ENCODE measurements around the gene PDS5A. TPM values are rescaled to one million over a fixed set of nuclear protein-coding genes. Genes with fewer than 3 reads are reported as not detected.

Gene PDS5A
- total RNA-seq, 2 donors from 2014 or later: 88.2 to 98.6 TPM

DNA sequence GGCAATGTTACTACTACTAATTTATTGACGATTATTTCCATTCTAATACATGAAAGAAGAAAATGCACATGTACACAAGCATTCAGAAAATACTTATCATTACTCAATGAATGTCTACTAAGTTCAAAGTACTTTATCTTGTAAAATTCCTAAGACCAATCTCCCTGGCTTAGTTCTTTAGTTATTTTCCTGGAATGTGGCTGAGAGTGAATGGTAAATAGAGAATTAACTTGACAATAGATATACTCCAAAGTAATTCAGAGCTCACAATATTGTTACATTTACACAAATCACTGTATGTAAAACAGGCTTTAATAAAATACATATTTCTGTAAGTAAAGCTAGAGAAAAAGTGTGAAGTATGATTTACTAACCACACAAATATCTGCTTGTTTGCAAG is 79.7 kb downstream of the PDS5A start:
- H3K27ac ChIP-seq (ENCODE audit: low read depth, low read length): no peak overlapping the region
- Mint-ChIP-seq H3K4me3 (no peak overlapping the region), H3K36me3 (ENCODE audit: low read depth) (peaks cover 81% of the 10 kb centered on the region), H3K27ac (peak overlapping the region; percentile 32), H3K9me3 (no peaks in the 10 kb centered on the region), H3K27me3 (ENCODE audit: insufficient read depth) (no peaks in the 10 kb centered on the region), H3K4me1 (no peaks in the 10 kb centered on the region)
- H3K27me3 ChIP-seq (ENCODE audit: control insufficient read depth, insufficient read depth, low read length, poor library complexity, severe bottlenecking): no peaks in the 10 kb centered on the region
- WGBS, 2 experiments (ENCODE audit: insufficient coverage in 1 of 2, insufficient read length in 1 of 2): 86 to 92% methylated on average over 1 of the region's 1 CpG
- no peak for DNase-seq
- peaks cover 90% of the 10 kb centered on the region for H3K36me3 ChIP-seq (ENCODE audit: control insufficient read depth, insufficient read depth, low read length)
- H3K4me1 ChIP-seq (ENCODE audit: control insufficient read depth, insufficient read depth, low read length): no peaks in the 10 kb centered on the region
- no peaks in the 10 kb centered on the region for H3K9me3 ChIP-seq (ENCODE audit: control insufficient read depth, low read length)
- no peak for TF ChIP-seq CTCF (conservative IDR thresholded peaks at IDR 0.05)
- H3K9ac ChIP-seq (ENCODE audit: extremely low read depth, low read length, poor library complexity, severe bottlenecking): no peak overlapping the region
- no peak overlapping the region for H3K4me3 ChIP-seq (ENCODE audit: low read length)

DNA sequence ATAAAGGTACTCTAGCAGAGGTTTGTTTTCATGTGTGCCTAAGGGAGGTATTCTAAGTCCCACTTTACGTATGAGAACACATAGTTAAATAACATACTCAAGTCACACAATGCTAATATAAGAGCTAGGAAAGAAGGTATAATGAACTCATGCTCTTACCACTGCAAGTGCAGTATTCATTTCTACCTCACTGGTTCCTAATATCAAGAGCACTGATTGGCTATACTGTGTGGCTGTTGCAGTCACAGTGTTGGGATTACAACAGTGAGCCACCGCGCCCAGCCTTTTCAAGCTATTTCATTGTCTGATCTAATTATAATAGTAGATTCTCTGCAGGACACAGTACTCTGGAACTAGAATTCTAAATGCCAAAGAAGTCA is 84.0 kb downstream of the PDS5A start:
- 93 to 100% methylated on average over 2 to 3 of the region's 3 CpGs for WGBS, 2 experiments (ENCODE audit: insufficient coverage in 1 of 2, insufficient read length in 1 of 2)
- no peak for TF ChIP-seq CTCF (conservative IDR thresholded peaks at IDR 0.05)

DNA sequence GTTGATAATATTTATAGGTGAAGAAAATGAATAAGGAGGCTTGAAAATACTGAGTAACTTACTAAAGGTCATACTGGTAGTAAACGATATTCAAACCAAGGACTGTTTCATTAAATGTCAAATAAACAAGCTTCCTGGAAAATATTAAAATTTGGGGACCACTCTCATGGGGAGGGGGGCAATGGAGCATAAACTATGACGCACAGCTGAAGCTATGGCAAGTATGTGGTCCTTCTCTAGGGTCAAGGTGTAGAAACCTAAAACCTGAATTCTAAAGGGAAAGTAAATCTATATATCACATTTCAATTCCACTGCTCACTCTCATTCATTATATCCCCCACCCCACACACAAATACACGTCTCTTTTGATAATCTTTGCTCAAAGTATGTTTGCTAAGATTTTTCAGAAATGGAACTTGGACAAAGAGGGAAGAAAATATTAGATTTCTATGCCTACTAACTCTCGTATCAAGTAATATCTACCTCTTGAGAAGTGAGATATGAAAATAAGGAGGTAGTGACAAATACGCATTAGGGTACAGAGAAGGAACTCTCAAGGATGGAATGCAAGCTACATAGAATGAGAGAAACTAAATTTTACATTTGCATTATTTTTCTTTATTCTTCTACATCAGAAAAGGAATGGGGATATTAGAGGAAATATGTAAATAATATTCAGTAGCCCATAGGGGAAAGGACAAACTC is 84.6 kb downstream of the PDS5A start:
- Histone ChIP-seq H3K4me3 (ENCODE audit: low read length) (no peak overlapping the region), H3K36me3 (ENCODE audit: control insufficient read depth, insufficient read depth, low read length) (peaks cover 85% of the 10 kb centered on the region), H3K9ac (ENCODE audit: extremely low read depth, low read length, poor library complexity, severe bottlenecking) (no peak overlapping the region), H3K4me1 (ENCODE audit: control insufficient read depth, insufficient read depth, low read length) (no peaks in the 10 kb centered on the region), H3K27ac (ENCODE audit: low read depth, low read length) (no peak overlapping the region), H3K27me3 (ENCODE audit: control insufficient read depth, insufficient read depth, low read length, poor library complexity, severe bottlenecking) (no peaks in the 10 kb centered on the region), H3K9me3 (ENCODE audit: control insufficient read depth, low read length) (no peaks in the 10 kb centered on the region)
- 60 to 99% methylated on average over 1 to 4 of the region's 5 CpGs for WGBS, 2 experiments (ENCODE audit: insufficient coverage in 1 of 2, insufficient read length in 1 of 2)
- H3K9me3 Mint-ChIP-seq: no peaks in the 10 kb centered on the region
- H3K36me3 Mint-ChIP-seq (ENCODE audit: low read depth): peaks cover 74% of the 10 kb centered on the region
- DNase-seq: no peak
- H3K27me3 Mint-ChIP-seq (ENCODE audit: insufficient read depth): no peaks in the 10 kb centered on the region
- no peak overlapping the region for H3K27ac Mint-ChIP-seq
- H3K4me1 Mint-ChIP-seq: peaks cover 6% of the 10 kb centered on the region
- TF ChIP-seq CTCF (conservative IDR thresholded peaks at IDR 0.05): no peak
- H3K4me3 Mint-ChIP-seq: no peak overlapping the region

More for the DNA sequence above, 84.0 kb downstream of the PDS5A start:
- Histone ChIP-seq H3K4me3 (ENCODE audit: low read length) (no peak overlapping the region), H3K36me3 (ENCODE audit: control insufficient read depth, insufficient read depth, low read length) (peaks cover 85% of the 10 kb centered on the region), H3K9ac (ENCODE audit: extremely low read depth, low read length, poor library complexity, severe bottlenecking) (no peak overlapping the region), H3K27me3 (ENCODE audit: control insufficient read depth, insufficient read depth, low read length, poor library complexity, severe bottlenecking) (no peaks in the 10 kb centered on the region), H3K9me3 (ENCODE audit: control insufficient read depth, low read length) (no peaks in the 10 kb centered on the region), H3K4me1 (ENCODE audit: control insufficient read depth, insufficient read depth, low read length) (no peaks in the 10 kb centered on the region), H3K27ac (ENCODE audit: low read depth, low read length) (no peak overlapping the region)
- peaks cover 72% of the 10 kb centered on the region for H3K36me3 Mint-ChIP-seq (ENCODE audit: low read depth)
- H3K9me3 Mint-ChIP-seq: no peaks in the 10 kb centered on the region
- no peak overlapping the region for H3K4me3 Mint-ChIP-seq
- no peak for DNase-seq
- H3K27ac Mint-ChIP-seq: no peak overlapping the region
- H3K27me3 Mint-ChIP-seq (ENCODE audit: insufficient read depth): no peaks in the 10 kb centered on the region
- peaks cover 6% of the 10 kb centered on the region for H3K4me1 Mint-ChIP-seq

Data from endodermal cell (in vitro differentiated cells).